OCI-LY3 (cell line): ENCODE measurements around the gene D2HGDH.

Experiments
- EZH2phosphoT487 ChIP-seq: fragments of 200-600 bp; shearing (Covaris generic); IDR thresholded peaks from 2 replicates; pipeline ENCODE4 v1.6.1; 2018; ENCODE audit warnings: antibody characterized with exemption, mixed run types, low read depth
- TF ChIP-seq, protein P1 (sequence below): fragments of 200-600, 300-600 bp; sonication (generic); IDR thresholded peaks from 2 replicates; pipeline ENCODE4 v1.5.1; 2014; ENCODE audit warnings: antibody characterized with exemption, low read length, low read depth

DNA sequence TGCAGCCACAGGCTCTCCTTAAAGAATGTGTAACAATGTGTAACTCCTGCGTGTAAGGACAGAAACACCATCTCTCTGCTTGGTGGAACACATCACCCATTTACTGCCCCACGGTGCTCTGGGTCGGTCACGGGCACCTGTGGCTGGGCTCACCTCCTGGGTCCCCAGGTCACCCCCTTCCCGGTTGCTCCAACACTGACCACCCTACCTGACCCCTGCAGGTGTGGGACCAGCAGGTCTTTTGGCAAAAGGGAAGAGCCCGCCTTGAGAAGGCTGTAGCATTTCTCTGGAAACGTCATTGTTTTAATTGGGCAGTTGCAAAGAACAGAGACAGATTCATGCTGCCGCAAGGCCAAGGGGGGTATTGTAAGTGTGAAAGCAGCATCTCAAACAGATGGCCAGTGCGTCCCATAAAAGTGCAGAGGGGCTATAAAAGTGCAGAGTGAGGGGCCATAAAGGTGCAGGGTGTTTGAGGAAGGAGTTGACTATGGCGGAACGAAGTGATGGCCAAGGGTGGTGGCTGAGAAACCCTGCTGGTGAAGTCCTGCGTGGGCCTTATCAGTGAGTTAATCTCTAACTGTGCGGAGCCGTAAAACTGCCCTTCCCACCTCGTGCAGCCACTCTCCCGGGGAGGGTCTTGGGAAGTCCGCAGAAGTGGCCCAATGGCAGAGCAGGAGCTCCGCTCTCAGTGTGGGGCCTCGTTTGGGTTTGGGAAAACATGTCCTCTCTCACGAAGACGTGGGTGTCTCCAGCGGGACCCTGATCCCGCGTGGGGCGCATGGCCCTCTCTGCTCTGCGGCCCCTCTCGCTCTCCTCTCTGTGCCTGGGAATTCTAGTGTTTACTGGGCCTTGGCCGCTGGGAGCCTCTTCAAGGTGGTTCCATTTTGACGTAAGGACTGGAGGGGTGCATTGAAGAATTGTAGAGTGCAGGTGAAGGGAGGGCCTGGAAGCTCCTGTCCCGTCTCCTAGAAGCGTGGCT is 60.9 kb downstream of the D2HGDH start:
- TF ChIP-seq, protein P1, sequence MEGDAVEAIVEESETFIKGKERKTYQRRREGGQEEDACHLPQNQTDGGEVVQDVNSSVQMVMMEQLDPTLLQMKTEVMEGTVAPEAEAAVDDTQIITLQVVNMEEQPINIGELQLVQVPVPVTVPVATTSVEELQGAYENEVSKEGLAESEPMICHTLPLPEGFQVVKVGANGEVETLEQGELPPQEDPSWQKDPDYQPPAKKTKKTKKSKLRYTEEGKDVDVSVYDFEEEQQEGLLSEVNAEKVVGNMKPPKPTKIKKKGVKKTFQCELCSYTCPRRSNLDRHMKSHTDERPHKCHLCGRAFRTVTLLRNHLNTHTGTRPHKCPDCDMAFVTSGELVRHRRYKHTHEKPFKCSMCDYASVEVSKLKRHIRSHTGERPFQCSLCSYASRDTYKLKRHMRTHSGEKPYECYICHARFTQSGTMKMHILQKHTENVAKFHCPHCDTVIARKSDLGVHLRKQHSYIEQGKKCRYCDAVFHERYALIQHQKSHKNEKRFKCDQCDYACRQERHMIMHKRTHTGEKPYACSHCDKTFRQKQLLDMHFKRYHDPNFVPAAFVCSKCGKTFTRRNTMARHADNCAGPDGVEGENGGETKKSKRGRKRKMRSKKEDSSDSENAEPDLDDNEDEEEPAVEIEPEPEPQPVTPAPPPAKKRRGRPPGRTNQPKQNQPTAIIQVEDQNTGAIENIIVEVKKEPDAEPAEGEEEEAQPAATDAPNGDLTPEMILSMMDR: no peak
- no peak for TF ChIP-seq EZH2phosphoT487
